Fibroblast of peridontal ligament (primary cell): ENCODE results near the gene PRKCA.
"Not testable (repeated sequence)": the region's sequence is repeated elsewhere in the genome, so short reads cannot be mapped to it uniquely, and the experiment has no call there.

Experiments
- DNase-seq: peaks from one replicate; pipeline ENCODE4 v3.0.0-alpha.2; 2010; ENCODE audit errors: extremely low read depth

Gene PRKCA

DNA sequence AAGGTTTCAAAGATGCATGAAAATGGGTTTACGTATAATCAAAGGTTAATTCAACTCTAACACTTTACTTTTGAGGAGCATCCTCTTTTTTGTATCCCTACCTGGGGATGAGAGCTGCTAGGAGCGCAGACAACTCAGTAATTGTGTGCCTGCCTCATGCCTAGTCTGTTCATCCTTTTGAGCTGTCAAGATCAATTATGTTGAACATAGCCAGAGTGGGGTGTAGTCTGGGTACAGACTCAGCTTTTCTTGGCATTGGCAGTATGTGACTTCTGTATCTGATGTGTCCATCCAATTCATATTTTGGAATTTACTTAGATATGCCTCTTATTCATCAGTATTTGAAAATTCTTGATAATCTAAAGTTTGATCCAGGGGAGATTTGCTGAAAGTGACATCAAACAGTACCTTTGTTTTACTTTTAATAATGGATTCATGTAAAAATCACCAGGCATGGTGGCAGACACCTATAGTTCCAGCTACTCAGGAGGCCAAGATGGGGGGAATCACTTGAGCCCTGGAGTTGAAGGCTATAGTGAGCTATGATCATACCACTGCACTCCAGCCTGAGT, 24.1 kb downstream of the PRKCA start:
- no peak for DNase-seq

DNA sequence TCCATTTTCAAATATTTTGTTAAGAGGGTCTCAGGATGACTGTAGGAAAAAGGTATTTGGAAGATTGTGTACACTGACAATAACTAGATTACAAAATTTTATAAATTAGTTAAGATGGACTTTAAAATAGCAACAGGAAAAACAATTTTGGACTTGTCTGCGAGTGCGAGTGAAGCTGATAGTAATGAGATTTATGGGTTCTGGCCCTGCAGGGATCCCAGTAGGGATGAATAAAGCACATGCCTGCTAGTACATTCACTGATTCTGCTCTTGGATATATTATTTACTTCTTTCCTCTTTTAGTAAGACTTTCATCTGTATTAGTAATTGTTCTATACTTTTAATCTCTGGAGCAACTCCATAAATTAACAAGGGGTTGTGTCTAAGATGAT, 28.2 kb downstream of the PRKCA start:
- no peak for DNase-seq

DNA sequence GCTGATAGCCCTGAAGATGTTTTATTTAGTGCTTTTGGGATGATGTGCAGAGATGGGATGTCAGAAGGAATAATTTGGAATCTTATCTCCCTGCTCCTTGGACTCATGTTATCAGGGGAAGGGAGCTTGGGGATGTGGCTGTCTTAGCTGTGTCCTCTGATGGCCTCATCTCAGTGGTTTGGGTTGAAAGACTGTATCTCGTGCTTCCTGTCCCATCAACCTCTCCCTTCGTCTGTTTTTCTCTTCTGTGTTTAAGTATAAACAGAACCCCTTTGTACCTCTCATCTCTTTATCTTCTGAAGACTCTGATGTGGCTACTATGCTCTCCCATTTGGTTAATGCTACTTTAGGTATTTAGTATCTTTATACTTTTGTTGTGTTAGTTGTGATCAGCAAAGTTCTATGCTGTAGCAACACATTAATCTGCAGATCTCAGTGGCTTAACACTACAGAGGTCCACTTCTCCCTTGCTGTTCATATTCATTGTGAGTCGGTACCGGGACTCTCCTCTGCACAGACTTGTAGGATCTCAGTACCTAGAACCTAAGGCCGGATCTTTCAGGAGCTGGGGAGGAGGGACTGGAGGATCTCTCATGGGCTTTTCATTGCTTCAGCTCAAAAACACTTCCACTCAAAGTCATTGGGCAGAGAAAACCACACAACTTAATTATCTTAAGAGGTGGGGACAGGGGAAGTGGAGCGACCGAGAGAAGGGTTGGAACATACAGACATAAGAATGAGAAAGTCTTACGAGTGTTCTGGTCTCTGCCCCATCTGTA, 28.8 kb downstream of the PRKCA start:
- DNase-seq: no peak

DNA sequence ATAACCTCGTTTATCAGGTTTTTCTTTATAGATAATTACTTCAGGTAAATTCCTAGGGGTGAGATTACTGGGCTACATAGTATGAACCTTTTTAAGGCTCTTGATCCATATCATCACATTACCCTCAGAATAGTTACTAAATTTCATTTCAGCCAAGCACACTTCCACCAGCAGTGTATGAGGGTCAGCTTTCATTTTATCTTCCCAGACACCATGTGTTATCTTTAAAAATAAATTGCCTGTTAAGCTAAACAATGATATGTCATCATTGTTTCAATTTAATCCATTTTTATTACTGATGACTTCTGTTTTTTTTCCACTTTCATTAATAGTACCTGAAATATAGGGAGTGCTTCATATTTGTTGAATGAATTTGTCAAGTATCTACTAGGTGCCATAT, 33.4 kb downstream of the PRKCA start:
- no peak for DNase-seq

DNA sequence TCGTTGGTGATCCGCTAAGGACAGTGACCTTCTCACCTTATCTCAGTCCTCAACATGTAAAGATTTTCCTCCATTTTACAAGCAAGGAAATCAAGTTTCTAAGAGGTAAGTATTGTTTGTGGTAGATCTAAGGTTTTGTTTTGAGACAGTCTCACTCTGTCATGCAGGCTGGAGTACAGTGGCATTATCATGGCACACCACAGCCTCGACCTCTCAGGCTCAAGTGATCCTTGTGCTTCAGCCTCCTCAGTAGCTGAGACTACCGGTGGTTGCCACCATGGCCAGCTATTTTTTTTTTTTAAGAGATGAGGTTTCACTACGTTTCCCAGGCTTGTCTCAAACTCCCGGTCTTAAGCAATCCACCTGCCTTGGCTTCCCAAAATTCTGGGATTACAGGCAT, 34.9 kb downstream of the PRKCA start:
- no peak for DNase-seq

DNA sequence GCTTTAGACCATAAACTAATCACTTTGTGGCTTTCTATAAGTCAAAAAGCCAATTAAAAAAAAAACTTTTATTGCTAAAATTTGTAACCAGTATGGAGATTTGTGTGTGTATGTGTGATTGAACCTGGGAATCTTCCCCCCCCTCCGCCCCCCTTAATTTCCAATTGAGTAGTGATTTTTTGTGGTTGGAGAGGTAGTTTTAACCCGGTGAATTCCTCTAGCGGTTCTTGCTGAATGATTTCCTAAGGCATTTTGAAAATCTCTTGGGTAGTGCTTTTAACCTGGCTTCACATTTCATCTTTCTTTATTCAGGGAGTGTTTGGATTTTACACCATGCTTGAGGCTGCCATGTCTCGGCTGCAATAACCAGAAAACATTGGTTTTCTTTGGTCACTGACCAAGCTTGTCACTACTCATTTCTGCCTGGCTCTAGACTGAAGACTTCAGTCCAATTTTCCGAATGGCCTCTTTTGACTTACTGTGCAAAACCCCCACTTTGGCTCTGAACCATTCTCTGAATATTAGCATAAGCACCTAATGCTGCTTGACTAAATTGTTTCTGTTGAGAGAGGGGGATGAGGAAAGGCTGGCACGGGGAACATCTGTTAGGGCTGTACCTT, 35.6 kb downstream of the PRKCA start:
- no peak for DNase-seq

DNA sequence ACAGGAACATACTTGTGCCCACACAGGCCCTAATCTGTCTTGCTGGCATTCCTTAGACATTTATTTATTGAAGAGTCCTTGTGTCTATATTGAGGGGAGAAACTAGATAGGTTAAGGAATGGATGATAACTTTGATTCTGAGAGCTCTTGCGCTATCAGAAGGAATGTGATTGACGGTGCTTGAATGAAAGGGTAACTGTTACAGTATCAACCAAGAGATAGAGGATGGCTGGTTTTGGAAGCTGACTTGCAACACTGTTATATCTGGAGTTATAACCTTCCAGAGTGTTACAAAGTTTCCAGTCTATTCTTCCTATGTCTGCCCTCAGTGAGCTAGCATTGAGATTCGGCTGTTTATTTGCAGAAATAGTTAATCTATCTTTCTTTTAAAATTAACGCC, 36.5 kb downstream of the PRKCA start:
- DNase-seq: no peak

DNA sequence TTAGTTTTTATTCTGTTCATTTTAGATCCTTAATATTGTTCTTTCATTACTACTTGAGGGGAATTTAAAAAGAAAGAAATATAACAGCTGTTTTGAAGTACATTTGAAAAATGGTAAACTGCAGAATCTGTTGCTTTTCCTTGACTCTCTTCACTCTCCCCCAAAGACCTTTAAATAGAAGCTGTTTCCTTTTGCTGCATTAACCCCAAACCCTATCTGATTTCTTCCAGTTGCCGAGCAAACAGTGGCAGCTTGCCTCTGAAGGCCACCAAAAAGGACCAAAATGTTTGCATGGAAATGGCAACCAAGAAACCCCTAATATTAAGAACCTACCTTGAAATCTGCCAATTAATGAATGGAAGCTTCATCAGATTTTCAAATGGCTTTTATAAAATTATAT, 37.1 kb downstream of the PRKCA start:
- DNase-seq: no peak

DNA sequence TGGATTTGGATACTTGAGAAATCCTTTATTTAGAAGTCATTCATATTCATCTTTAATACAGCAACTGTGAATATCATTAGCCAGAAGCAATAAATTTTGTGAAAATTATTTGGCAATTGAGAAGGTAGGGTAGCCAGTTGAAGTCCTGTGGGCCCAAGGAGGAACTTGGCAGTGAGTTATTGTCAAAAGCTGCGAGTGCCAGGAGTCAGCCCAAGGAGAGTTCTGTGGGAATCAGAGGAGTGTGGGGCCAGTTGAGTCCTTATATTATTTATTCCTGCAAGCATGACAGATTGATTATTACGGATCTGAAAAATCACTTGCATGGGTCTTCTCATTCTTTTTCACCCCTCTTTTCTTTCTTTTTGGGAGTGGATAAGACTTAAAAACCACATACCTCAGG, 38.3 kb downstream of the PRKCA start:
- no peak for DNase-seq

DNA sequence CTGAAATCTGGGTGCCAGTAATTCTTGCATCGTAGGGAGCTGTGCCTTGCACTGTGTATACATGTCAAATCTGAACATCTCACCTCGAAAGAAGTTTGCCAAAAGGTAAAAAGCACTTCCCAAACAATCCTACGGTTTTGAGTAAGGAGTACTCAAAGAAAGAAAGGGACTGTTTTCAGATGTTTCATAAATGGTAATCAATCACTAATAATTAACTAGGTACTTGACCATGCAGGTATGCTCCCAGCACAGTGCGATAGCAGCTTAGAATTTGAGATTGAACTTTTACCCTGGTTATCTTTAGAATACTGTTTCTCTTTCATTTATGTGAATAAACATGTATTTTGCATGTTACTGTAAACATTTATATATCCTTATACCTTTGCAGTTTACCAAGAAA, 39.0 kb downstream of the PRKCA start:
- no peak for DNase-seq

DNA sequence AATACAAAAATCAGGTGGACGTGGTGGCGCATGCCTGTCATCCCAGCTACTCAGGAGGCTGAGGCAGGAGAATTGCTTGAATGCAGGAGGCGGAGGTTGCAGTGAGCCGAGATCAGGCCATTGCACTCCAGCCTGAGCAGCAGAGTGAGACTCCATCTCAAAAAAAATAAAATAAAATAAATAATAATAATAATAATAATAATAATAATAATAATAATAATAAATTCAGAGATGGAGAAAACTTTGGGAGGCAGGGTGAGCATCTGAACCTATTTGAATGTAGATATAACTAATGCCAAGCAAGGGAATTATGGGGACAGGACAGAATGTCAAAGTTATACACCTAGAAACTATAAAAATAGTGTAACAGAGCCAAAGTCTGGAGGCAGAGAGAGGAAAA, 39.9 kb downstream of the PRKCA start:
- DNase-seq: not testable (repeated sequence)

DNA sequence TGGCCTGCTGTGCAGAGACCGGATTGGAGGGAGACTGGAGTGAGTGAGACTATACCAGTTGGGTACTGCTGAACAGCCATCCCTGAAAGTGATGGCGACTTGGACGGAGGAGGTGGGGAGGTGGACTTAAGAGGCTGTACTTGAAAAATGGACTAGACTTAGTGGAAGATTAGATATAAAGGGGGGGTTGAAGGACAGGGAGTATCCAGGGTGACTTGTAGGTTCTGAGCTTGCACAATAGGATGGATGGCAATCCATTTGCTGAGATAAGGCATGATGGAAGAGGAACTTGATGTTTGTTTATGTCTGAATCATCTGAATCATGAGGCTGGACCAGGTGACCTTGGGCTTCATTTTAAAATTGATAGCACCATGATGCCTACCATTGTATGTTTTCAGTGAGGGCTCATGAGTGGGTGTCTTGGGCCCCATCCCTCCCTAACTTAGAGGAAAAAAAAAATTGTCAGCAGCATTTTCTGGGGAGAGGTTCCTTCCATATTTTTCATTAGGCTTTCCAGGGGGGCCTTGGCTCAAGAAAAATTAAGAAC, 41.2 kb downstream of the PRKCA start:
- no peak for DNase-seq

DNA sequence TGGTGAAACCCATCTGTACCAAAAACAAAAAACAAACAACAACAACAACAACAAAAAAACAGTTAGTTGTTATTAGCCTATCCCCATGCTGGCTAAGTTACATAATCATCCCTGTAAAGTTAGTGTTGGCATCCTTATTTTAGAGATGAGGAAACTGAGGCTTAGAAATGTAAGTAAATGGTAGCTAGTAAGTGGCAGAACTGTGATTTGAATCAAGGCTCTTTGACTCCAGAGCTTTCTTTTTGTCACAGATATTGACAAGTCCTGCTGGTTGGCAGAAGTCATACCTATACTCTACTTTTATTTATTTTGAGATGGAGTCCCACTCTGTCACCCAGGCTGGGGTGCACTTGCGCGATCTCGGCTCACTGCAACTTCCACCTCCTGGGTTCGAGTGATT, 42.1 kb downstream of the PRKCA start:
- DNase-seq: no peak

DNA sequence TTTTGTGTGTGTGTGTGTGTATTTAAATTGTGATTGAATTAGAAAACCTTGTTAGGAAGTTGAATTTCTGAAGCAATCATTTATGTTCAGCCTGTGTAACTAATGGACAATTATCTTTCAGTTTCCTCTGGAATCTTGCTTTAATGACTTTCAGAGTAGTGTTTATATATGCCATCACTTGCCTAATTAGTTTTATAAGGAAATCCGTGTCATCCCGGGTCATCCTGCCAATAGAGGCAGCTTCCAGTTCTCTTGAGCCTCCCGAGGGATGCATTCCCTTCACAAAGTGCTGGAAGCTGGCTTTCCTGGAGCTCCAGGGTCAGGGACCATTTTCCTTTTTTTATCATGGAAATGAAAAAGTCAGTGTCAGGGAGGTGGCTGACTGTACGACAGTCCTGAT, 42.9 kb downstream of the PRKCA start:
- DNase-seq: peak; percentile 28

DNA sequence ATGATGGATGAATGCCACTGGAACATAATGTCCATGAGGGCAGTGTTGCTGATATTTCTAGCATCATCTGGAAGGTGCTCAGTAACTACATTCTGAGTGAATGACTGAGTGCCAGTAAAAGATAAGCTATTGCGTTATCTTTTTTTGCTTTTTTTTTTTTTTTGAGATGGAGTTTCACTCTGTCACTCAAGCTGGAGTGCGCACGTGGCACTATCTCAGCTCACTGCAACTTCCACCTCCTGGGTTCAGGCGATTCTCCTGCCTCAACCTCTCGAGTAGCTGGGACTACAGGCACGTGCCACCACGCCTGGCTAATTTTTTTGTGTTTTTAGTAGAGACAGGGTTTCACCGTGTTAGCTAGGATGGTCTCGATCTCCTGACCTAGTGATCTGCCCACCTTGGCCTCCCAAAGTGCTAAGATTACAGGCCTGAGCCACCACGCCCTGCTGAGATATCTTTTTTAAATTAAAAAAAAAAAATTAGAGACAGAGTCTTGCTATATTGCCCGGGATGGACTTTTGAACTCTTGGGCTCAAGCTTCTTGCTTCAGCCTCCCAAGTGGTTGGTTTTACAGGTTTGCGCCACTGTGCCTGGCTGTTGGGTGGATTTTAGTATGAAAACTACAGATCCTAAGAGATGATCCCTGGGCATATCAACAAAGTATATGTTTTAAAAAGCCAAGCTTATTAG, 43.7 kb downstream of the PRKCA start:
- not testable (repeated sequence) for DNase-seq

DNA sequence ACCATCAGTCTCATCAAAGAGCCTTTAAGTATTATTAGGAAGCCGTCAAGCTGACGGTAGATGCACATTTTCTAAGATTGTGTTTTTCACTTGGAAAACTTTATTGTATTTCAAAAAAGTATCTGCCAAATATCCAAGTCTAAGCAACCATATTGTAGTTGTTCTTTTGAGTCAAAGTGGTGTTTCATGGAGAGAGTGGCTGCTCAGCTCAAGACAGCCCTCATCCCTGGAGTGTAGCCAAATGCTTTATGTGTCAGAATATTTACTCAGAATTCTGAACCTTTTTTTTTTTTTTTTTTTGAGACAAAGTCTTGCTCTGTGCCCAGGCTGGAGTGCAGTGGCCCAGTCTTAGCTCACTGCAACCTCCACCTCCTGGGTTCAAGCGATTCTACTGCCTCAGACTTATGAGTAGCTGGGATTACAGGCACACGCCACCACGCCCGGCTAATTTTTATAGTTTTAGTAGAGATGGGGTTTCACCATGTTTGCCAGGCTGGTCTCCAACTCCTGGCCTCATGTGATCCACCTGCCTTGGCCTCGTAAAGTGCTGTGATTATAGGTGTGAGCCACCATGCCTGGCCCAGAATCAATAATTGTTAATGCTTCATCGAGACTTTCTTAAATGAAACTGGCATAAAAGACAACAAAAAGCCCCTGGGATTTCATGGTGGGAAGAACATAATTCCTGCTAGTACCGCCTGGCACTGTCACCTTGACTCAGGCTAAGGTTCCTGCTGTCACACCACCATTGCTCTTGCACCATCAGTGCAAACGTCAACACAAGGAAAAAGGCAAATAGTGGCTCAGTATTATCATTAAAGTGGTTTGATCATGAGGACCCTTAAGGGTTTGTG, 45.5 kb downstream of the PRKCA start:
- DNase-seq: peak; percentile 37

DNA sequence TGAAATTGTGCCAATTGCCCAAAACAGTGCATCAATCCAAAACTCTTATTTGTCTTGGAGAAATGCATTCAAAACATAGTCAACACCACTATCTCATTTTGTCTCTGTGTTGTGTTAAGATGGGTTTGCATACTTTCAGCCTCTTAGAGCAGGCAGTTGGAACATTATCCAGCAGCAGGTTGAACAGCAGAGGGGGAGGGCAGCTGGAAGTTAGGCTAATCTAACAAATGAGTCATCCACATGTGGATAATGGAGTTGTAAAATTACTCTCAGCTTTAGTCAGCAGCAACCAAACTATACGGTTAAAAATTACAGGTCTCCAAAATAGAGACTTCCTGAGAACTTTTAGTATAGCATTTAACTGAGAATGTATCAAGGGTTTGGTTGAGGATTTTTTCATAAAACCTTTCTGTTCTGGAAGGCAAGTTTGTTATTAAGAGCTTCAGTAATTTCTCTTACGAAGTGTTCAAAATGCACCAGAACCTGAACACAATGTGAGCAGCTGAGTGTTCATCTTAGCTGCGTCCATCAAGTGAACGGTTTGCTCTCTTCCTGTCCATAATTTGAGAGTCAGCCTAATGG, 46.3 kb downstream of the PRKCA start:
- peak; percentile 72 for DNase-seq

DNA sequence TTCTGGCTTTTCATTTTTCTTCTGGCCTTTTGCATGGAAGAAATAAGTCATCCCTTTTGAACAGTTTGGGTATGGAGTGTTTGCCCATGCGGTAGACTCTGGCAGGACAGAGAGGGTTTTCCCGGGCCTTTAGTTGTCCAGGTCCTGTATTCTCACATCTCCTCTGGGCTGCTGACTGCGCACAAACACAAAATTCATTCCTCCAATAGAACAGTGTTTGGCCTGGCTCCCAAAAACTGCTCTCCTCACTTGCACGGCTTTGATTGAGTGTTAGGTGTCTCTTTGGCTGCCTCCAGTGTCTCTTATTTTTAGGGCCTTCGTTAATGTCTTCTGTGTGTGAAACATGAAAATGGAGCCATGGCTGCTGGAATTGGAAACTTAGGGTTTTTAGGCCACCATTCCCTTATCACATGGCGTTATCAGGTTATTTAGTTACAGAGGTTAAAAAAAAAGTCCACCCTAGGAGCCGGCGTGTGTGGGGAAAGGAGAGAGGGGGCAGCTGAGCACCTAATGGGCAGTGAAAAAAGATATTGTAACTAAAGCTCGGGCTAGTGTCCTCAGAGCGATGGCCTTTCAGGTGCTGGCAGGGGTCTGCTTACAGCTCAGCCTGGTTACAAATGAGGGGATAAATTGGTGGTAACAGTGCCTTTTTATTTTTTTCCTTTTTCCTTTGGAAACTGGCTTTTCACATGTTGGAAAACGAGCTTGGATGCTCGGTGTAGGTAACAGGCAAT, 47.3 kb downstream of the PRKCA start:
- DNase-seq: no peak

DNA sequence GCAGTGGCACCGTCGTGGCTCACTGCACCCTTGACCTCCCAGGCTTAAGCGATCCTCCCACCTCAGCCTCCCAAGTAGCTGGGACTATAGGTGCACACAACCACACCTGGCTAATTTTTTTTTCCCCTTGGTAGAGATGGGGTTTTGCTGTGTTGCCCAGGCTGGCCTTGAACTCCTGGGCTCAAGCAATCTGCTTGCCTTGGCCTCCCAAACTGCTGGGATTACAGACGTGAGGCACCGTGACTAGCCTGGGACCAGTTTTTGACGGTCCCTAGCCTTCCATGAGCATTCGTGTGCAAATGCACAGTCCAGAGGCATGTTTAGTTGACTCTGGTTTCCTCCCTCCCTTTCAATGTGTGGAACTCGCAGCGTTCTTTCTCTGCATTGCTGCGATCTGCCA, 48.2 kb downstream of the PRKCA start:
- DNase-seq: not testable (repeated sequence)

DNA sequence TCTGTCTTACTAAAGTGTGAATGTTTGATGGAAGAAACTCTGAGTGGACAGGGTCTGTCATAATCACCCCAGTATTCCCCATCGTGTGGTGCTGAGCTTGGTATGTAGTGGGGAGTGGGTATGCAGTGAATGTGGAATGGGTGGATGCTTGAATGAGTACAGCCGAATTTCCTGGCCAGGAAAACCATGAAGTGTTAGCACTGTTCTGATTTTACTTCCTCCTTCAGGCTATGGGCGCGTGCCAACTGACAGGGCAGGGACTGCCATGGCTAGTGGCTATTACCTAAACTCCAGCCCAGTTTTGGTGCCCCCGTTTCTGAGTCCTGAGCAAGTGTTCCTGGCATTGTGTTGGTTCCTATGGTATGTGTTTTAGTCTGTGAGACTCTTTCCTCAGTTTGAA, 48.6 kb downstream of the PRKCA start:
- DNase-seq: no peak
